GM18909 (cell line): ENCODE results near the gene SH3BP2.
A peak's percentile ranks its signal among the peaks of the same experiment; 100 is the strongest.

Source experiments
- ATAC-seq: cut with Tn5 transposase; IDR thresholded peaks from one replicate; pipeline ENCODE4 v1.9.1; 2021; ENCODE audit warnings: mild to moderate bottlenecking; ENCODE audit not compliant: unreplicated experiment, poor library complexity

SH3BP2 gene

DNA sequence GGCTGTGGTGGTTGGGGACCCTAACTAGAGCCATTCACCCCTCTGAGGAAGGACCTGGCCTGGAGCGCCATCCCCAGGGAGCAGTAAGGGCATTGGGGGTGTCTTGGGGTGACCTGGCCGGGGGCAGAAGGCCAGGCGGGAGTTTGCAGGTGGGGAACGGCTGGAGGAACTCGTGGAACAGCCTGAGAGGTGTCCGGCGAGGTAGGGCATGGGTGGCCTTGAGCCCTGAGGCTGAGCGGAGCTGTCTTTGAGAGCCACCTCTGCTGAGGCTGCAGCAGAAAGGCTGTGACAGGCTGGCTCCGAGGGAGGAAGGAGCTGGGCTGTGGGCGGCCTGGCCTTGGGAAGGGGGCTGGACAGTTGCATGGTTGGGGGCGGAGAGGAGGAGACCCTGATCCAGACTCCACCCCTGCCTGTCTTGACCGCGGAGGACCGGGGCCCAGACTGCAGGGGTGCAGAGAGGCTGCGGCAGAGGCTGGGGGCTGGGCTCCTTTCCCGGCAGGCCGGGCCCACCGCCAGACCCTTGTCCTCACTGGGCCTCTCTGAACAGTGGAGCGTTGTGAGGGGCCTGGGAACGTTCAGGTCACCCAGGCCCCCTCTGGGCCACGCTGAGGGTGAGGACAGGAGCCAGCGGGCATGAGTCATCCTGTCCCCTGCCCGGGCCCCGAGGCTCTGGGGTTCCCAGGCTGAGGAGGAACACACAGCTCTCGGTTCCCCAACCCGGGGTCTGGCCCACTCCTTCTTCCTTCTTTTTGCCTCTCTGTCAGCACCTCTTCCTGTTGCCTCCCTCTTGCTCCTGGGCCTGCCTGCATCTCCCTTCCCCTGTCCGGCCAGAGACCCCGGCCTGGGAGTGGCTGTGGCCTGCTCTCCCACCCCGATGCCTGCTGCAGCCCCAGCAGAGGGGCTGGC is 8.1 kb downstream of the SH3BP2 start:
- ATAC-seq, result peak; percentile 41

DNA sequence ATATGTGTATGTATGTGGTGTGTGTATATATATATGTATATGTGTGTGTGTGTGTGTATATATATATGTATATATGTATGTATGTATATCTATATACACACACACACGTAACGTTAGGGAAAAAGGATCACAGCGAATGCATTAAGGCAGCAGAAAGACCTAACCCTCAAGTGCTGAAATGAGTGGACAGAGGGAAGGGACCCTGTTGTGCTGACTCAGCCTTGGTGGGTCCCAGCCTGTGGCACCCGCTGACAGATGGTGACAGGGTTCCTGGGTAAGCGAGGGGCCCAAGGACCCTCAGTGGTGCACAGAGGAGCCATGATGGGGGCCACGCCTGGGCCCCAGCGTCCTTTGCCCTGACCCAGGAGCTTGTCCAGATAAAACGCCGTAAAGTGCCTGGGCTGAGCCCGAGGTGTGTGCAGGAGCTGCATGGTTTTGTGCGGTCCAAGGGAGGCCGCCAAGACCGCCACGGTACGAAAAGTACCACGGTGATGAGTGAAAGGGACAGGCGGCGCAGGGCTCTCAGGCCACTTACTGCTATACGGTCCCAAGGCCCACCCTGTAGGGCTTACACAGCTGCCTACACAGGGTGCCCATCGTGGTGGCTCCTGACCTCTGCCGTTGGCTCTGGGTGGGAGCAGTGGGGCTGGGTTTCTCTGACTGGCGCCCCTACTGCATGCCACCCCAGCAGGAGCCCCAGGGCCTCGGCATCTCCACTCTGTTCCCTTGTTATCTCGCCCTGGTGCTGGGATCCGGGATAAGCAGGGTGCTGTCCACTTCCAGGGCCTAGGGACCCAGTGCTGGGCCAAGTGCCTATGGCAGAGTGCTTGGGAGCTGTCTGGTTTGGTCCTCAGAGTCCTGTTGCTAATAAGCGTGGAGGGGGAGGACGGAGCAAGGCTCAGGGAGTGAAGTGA is 10.0 kb downstream of the SH3BP2 start:
- ATAC-seq, result no peak

DNA sequence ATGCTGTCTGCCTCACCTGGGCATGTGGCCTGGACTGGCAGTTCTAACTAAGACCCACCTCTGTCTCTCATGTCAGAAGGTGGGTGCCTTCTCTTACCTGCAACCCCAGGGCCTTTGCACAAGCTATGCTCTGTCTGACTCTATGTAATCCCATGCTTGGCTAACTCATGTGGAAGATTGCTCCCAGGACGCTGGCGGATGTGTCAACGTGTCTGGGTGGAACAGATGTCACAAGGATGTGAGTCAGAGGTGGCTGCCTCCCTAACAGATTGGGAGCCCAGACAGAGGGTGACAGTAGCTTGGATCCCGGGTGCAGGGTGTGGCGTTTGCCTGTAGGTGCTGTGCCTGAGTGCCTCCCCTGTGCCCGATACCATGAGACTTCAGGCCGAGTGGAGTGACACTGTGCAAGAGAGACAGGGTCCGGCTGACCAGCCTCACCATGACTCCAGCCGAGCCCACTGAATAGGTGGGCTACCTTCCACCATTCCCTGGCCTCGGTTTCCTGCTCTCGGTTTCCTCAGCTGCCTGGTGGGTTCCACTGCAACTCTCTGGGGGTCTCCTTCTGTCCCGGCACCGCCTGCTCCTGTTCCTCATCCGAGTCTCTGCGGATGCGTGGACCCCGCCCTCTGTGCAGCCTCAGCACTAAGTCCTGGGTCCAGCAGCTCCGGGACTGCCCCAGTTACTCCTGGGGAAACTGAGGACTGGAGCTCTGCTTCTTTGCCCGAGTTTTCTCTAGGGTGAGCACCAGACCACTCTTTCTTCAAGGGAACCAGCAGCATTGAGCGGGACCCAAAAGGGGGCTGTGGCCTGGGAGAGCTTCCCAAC is 11.0 kb downstream of the SH3BP2 start:
- ATAC-seq, result no peak

DNA sequence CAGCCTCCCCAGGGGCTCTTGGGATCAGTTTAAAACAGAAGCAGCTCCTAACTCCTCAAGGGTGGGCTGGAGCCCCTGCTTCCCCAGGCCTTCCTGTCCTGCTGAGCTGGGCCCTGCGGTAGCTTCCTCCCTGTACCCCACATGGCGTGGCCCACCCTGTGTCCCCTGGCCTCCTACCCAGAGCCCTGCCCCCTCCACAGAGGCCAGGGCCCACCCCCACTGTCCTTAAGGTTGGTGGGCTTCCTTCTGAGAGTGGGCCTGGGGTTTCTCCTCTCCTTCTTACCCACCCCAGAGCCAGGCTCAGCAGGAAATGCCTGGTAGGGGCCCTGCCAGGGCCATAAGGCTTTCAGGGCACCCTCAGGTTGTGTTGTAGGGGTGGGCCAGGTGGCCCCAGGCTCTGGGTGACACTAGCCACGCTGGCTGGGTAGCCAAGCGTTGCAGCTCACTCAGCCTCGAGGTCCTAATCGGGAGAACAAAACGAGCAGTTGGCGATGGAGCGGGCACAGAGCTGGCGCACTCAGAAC is 11.6 kb downstream of the SH3BP2 start:
- ATAC-seq, result no peak

DNA sequence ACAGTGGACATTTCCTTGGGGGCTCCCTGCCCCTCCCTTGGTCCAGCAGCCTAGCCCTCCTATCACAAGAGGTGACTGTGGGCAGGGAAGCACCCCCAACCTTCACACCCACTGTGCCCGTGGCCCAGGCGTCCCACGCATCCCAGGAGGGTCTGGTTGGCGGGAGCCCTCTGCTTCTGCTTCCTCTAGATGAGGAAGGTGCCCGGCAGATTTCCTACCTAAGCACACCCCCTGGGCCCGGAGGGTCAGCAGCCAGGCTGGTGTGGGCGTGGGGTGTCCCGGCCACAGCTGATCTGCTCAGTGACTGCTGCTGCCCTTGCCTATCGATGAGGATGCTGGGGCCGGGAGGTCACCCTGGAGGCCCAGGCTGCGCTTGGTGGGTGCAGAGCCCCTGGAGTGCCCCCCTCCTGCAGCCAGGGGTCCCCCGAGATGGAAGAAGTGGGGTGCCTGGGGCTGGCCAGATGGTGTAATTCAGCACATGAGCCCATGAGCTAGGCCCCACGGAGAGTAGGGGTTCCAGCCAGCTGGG is 12.2 kb downstream of the SH3BP2 start:
- ATAC-seq, result no peak

DNA sequence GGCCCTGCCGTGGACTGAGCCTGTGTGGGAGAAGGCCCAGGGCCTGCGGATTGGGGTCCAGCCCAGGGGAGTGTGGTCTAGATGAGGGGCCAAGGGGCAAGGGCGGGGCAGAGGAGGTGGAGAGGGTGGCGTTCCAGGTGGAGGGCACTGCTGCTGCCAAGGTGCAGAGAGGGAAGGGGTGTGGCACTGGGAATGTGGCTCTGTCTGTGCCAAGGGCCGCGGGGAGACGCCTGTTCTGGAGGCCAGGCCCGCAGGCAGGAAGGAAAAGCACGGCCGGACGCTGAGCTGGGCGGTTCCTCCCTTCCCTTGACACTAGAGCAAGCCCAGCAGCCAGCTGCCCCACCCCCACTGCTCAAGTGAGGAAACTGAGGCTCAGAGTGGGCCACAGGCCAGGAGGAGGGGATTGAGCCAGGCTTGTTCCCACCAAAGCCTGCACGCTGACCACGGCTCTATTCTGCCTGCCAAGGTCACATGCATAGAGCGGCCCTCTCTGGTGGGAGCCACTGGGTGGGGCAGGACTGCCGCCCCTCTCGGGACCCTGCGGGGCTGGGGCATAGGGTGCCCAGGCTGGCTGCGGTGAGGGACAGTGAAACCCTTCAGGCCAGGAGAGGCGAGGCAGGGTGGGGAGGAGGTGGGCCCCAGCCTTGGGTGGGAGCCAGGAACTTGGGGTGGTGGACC is 13.0 kb downstream of the SH3BP2 start:
- no peak for ATAC-seq

DNA sequence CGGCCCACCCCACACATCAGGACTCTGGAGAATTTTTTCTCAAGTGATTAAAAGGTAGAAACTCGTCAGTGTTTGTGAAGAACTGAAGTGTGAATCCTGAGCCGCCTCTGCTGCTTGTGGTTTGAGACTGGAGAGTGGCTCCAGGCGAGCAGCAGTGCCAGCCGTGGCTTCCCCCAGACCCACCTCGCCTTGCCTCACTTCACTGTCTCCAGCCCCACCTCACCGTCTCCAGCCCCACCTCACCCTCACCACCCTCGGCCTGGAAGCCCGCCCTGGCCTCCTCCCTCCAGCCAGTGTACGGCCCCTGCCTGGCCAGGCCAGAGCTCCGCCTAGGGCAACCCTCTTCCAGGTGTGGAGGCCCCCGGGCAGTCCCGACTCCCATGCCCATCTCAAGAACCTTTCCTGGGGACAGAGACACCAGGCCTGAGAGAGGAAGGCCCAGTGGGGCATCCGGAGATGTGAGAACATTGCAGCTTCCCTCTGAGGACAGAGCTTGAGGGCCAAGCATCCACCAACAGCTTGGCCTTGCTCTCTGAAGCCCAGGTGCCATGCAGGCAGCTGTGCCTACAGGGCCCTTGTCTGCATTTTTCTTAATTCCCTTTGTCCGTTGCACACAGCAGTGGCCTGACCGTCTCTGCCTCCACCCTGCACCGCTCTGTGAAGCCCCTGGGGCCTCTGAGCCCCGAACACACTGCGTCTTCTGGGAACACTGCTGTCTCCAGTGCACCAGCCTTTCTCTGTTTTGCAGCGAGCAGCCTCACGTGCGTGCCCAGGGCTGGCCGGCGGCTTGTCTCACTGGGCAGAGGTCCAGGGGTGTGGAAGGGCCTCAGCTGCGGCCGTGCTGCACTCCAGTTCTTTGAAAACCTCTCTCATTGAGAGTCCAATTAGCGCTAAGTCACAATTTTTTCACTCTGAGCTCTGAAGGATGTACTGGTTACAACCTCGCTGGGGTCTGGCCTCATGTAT is 13.8 kb downstream of the SH3BP2 start:
- no peak for ATAC-seq

DNA sequence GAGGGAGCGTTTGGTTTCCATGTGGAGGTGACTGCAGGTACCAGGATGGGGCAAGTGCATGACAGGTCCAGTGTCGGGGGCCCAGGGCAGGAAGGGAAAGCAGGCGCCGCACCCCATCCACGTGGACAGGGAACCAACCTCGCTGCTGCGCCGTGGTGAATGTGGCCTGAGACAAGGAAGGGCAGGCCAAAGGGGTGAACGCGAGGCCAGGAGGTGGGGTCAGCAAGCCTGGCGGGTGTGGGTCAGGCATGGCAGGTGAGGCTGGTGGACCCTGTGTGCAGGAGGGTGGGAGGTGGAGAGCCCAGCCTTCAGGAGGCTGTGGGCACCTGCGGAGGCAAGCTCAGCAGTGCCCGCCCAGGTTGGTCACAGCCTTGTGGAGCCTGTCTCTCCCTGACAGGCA is 14.7 kb downstream of the SH3BP2 start:
- ATAC-seq, result no peak

DNA sequence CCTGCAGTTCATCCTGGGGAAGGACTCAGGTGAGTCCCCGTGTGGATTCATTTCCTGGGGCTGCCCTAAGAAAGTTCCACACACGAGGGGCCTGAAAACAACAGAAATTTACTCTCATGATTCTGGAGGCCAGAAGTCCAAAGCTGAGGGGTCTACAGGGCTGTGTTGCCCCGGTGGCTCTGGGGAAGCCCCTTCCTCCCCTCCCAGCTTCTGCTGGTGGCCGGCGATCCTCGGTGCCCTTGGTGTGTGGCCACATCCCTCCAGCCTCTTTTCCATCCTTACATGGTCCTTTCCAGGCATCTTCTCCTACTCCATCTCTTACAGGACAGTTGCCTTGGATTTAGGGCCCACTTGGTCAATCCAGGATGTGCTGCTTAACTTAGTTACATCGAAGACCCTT is 15.1 kb downstream of the SH3BP2 start:
- no peak for ATAC-seq

DNA sequence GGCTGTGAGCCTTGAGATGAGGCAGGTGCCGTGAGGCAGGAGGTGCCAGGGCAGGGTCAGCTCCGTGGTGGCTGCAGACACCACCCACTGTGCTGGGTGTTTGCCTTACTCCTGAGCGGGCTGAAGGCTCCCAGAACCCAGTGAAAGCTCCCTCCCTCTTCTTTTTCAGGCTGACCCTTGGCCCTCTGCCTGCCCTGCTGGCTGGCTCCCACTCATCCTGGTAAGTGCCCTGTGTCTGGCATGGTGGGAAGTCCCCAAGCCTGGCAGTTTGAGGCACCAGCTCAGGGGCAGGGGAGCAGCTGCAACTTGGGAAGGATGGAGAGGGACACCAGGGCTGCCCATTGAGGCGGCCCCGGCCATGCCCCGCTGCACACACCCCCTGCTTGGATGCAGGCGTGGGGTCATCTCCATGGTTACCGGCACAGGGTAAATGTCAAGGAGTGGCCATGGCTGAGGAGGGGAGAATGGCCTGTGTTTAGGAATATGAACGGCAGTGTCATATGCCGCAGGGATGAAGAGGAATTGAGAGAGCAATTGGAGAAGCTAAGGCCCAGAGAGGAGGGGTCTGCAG is 16.8 kb downstream of the SH3BP2 start:
- ATAC-seq, result no peak

DNA sequence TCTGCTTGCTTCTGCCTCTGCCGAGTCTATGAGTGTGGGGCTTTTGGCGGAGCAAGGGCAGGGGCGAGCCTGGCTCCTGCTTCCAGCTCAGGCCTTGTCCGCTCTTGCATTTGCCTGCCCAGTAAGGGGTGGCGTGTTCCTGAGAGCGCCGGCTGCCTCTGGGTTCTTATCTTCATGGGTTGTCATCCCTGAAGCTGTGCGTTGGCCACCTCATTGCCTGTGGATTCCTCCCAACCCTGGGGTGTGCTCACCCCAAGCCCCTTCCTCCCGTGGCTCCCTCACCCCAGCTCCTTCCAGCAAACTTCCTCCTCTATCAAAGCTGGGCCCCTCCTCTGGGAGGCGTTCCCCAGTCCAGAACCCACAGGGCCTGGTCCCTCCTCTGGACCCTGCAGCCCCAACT is 17.5 kb downstream of the SH3BP2 start:
- no peak for ATAC-seq

DNA sequence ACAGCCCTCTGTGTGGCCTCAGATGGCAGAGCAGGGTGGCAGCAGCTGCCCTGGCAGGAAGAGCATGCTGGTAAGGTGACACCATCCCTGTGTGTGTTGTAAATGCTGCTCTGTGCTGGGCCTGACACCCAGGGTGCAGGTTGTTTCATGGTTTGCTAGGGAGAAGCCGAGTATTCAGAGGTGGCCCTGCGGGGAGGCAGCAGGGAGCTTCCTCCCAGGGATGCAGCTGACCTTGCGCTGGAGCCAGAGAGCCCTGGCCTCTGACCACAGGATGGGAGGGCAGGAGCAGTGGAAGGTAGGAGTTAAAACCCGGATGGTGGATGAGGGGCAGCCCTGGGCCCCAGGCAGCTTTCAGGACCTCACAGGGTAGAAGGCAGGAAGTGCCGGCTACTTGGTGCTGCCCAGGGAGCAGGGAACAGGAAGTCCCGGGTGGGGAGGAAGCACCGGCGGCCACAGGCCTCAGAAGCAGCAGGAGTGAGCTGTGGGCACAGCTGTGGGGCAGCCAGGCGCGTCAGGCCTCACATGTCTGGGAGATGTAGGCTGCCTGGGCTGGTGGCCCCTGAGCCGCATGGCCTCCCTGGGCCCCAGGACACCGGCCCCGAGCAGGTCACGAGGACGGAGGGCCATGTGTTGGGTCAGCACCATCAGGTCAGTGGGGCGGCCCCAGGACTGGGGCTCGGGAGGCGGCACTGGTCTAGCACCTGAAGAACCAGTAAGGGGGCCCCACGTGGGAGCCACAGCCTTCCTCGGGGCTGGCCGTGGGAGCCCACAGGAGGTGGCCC is 19.1 kb downstream of the SH3BP2 start:
- peak; percentile 61 for ATAC-seq

DNA sequence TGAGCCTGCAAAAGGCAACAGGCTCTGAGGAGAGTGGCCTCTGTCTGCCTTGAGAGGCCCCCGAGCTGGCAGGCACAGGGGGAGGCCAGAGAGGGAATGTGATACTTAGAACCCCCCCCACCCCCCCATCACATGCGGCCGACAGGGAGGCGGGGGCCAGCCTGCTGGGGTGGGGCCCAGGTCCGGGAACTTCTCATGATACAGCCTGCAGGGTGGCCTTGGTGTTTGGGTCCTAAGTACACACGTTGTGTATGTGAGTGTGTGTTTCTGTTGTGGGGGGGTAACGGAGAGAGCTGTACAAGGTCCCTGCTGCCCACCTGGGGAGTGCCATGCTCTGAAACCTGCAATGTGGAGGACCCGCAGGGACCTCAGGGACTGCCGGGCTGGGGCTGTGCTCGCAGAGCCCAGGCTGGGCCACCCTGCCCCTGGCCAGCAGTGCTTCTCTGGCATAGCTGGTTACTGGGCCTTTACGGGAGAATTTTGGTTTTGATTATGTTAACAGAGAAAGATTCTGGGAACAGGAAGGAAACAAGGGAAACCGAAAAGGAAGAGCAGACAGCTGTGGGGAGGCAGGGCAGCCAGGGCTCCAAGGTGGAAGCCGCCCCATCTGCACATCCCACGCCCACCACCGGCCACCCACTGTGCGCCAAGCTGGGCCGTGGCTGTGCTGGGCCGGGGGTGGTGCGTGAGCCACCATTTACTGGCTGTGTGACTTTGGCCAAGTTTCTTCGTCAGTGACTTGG is 19.9 kb downstream of the SH3BP2 start:
- ATAC-seq, result peak; percentile 17

DNA sequence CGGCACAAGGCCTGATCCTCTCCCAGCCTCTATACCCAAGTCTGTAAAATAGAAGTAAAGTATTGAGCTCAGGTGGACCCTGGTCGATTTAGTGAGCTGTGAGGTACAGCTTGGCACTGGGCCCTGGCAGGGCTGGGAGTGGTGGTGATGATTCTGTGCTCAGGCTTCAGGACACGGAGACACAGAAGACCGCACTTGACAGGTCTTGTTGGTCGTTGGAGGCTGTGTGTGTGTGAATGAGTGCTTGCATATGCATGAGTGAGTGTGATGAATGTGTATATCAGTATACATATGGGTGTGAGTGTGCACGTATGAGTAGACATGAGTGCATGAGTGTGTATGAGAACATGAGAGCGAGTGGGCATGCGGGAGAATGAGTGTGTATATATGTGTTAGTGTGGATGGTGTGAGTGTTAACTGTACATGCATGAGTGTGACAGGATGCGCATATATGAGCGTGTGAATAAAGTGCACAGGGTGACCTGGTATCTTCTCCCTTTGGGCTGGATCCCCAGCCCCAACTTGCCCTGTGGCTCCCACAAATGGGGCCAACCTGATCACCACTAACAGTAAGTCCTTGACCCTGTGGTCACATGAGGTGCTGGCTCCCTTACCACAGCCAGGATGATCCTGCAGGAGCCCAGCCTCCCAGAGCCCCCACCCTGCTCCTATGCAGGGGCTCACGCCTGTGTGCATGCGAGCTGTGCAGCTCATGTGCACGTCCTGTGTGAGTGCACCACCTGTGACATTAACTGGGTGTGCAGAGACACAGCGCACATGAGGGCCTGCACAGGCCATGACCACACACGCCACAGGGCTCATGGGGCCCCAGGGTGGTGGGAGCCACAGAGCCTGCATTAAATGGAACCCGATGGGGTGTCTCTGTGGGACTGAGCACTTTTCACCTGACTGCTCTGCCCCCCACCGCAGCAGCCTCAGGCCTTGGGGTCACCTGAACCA is 20.8 kb downstream of the SH3BP2 start:
- ATAC-seq, result no peak

DNA sequence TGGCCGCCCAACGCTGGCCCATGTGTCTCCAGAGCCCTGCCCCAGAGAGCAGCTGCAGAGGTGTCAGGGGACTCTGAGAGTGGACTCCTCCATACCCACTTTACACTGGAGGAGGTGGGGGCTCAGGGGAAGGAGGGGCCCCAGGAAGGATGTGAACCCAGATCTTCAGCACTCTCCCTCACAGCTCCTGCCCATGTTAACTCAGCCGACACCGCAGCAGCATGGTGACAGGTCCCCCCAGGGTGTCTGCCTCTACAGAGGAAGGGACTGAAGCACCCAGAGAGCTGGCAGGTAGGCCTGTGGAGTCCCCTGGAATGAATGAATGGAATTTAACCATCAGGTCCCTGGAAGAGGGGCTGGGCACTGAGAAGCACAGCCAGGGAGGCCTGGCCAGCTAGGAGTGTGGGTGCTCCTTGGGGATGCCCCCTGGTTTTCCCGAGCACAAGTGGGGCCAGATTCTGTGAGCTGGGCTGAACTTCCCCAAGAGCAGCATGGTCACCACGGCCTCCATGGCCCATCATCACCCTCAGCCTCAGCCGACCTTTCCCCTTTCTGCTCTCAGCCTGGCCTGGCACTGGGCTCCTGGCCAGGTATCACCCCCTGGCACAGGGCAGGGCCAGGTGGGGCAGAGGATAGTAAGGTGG is 21.9 kb downstream of the SH3BP2 start:
- no peak for ATAC-seq
